C4-2B (cell line): ENCODE measurements around the gene TANC1.

ENCODE experiments used
- CTCF ChIP-seq: fragments of 450-650 bp; conservative IDR thresholded peaks from 2 replicates; pipeline ENCODE4 v1.5.1; 2017; ENCODE audit warnings: mild to moderate bottlenecking
- ZFX ChIP-seq: fragments of 450-650 bp; IDR thresholded peaks from 2 replicates; pipeline ENCODE4 v1.6.1; 2017

- no peak for TF ChIP-seq CTCF
- TF ChIP-seq ZFX, result no peak
These were observed 53.6 kb downstream of the TANC1 start for GRCh38 chr2:159022019-159022418.
